GM04503 (cell line): ENCODE data around the gene RNFT2.

Experiments
- DNase-seq: peaks from one replicate; pipeline ENCODE4 v3.0.0-alpha.2; 2012; ENCODE audit warnings: low read depth

The RNFT2 gene

GRCh38 chr12:116835484-116835883 is 97.4 kb downstream of the RNFT2 start:
- no peak for DNase-seq

- DNase-seq, result no peak
These were observed 99.0 kb downstream of the RNFT2 start for GRCh38 chr12:116837097-116837496.

GRCh38 chr12:116838365-116838764 is 100.2 kb downstream of the RNFT2 start:
- no peak for DNase-seq

GRCh38 chr12:116839287-116839830 is 101.2 kb downstream of the RNFT2 start:
- DNase-seq, result no peak

GRCh38 chr12:116843085-116843484 is 105.0 kb downstream of the RNFT2 start:
- no peak for DNase-seq

- no peak for DNase-seq
These were observed 111.1 kb downstream of the RNFT2 start for GRCh38 chr12:116849216-116849615.

GRCh38 chr12:116852303-116852702 is 114.2 kb downstream of the RNFT2 start:
- no peak for DNase-seq

- DNase-seq, result no peak
These were observed 115.4 kb downstream of the RNFT2 start for GRCh38 chr12:116853507-116853906.

GRCh38 chr12:116855744-116856470 is 117.8 kb downstream of the RNFT2 start:
- no peak for DNase-seq

- DNase-seq, result no peak
These were observed 118.6 kb downstream of the RNFT2 start for GRCh38 chr12:116856729-116857128.

- no peak for DNase-seq
These were observed 121.0 kb downstream of the RNFT2 start for GRCh38 chr12:116859079-116859478.

GRCh38 chr12:116860263-116860662 is 122.1 kb downstream of the RNFT2 start:
- no peak for DNase-seq

GRCh38 chr12:116861320-116861719 is 123.2 kb downstream of the RNFT2 start:
- peak; percentile 34 for DNase-seq

GRCh38 chr12:116862167-116862566 is 124.1 kb downstream of the RNFT2 start:
- no peak for DNase-seq

GRCh38 chr12:116863275-116863767 is 125.2 kb downstream of the RNFT2 start:
- DNase-seq, result no peak

GRCh38 chr12:116864371-116865160 is 126.5 kb downstream of the RNFT2 start:
- DNase-seq, result peak; percentile 74

GRCh38 chr12:116867523-116867922 is 129.4 kb downstream of the RNFT2 start:
- no peak for DNase-seq

- DNase-seq, result no peak
These were observed 132.2 kb downstream of the RNFT2 start for GRCh38 chr12:116870306-116870705.

- no peak for DNase-seq
These were observed 136.3 kb downstream of the RNFT2 start for GRCh38 chr12:116874324-116874995.

GRCh38 chr12:116876151-116876869 is 138.2 kb downstream of the RNFT2 start:
- DNase-seq, result no peak
